Ovary (tissue), 9 donors: ENCODE measurements around the gene IQCK. TPM values are rescaled to one million over a fixed set of nuclear protein-coding genes. Genes with fewer than 3 reads are reported as not detected.

Source experiments
- DNase-seq, 5 donors: peaks; one replicate each; pipeline ENCODE4 v3.0.0-alpha.2; 2019 to 2020
- H3K27ac ChIP-seq, 2 donors: fragments of 200-600 bp; one replicate each; pipeline versions ENCODE4 v1.5.1 to v1.8.0; 2019 to 2022
- H3K27me3 ChIP-seq: fragments of 200-600 bp; one replicate; pipeline ENCODE4 v1.8.0; 2022
- H3K36me3 ChIP-seq: fragments of 200-600 bp; sonication (generic); one replicate; pipeline ENCODE4 v1.5.1; 2019
- H3K4me1 ChIP-seq: one replicate; pipeline ENCODE4 v1.8.1; 2013; ENCODE audit warnings: mild to moderate bottlenecking, moderate library complexity; ENCODE audit not compliant: insufficient read depth
- H3K4me3 ChIP-seq: fragments of 200-600 bp; sonication (generic); one replicate; pipeline ENCODE4 v1.5.1; 2017
- H3K9me3 ChIP-seq, 2 donors: fragments of 200-600 bp in 1 of 2; sonication (generic) in 1 of 2; one replicate each; pipeline versions ENCODE4 v1.5.1 to v1.8.1; 2013 to 2019; ENCODE audit warnings: mild to moderate bottlenecking in 1 of 2, moderate library complexity in 1 of 2
- EP300 ChIP-seq: sonication (generic); formaldehyde crosslinking; IDR thresholded peaks from one replicate; pipeline ENCODE4 v1.6.1; 2017; ENCODE audit warnings: antibody characterized with exemption
- POLR2A ChIP-seq: fragments of 450-650 bp; IDR thresholded peaks from one replicate; pipeline ENCODE4 v1.6.1; 2017; ENCODE audit warnings: antibody characterized with exemption, mild to moderate bottlenecking, moderate library complexity
- WGBS, 3 donors: extraction: QIAGEN DNeasy Blood & Tissue Kit in 1 of 3; methylation state at CpG; one replicate each; pipeline versions ENCODE4 v1.1.5 to v1.1.7; 2013 to 2017; 5-methylcytosine and 5-hydroxymethylcytosine counted together
- intact Hi-C, 4 donors: fragments of 100-400 bp; cut with DNase I; formaldehyde crosslinking; loops; one replicate each; pipeline versions ENCODE4 v1.11.0 to v1.15.1; 2022 to 2023
- polyA plus RNA-seq, 2 donors: library from polyadenylated mRNA; stranded (reverse); fragments of 200-250 nt in 1 of 2; fragments of 350-450 nt in 1 of 2; fragmentation: Illumina TruSeq in 1 of 2; extraction: RNeasy Lipid Tissue Mini Kit (QIAGEN cat#74804) in 1 of 2; gene quantifications; one replicate each; pipeline ENCODE4 v1.2.3, GENCODE V29; 2013 to 2014
- total RNA-seq, 7 donors: library from RNA; depleted of rRNA in 2 of 7; stranded (reverse); fragments of >200 nt in 2 of 7; fragmentation: NEBNext Ultra II Directional in 3 of 7; extraction: Animal tissue kit (Norgen Biotek cat#: 25700) in 3 of 7; gene quantifications; one replicate each; pipeline versions ENCODE4 v1.1.0 to v1.2.4, GENCODE V29; 2016 to 2023
- TF ChIP-seq, protein P1 (sequence below), 3 donors: fragments of 450-650 bp in 2 of 3; fragments of 200-600 bp in 1 of 3; IDR thresholded peaks; one replicate each; pipeline versions ENCODE4 v1.5.1 to v1.8.0; 2016 to 2022; ENCODE audit warnings: antibody characterized with exemption in 3 of 3, mild to moderate bottlenecking in 1 of 3
- donor health status: DM: no; HTN: no; CAD: no; lungs with moderate emphysema.
- donor health status: DM: no; HTN: no; CAD: no.
- donor health status: Bipolar disorder and iron deficiency.
- donor health status: DM: yes; HTN: yes; CAD: no.
- donor health status: DM: no; HTN: no; CAD: no.
- donor health status: DM: yes; HTN: yes; CAD: no.

The IQCK gene
- total and polyA plus RNA-seq, 9 donors, result 14.3 to 52.8 (median 18.0) TPM

GRCh38 chr16:19685176-19685575 lies 32.9 kb upstream of the IQCK start:
- intact Hi-C loops, result loop anchor here in 1 of 4 donors (5.0 kb wide), 1 partner anchor 38 kb away; no protein-coding TSS in a partner anchor
- WGBS, 3 donors, result 97 to 99% (median 98%) methylated on average over 4 of the region's 4 CpGs
- DNase-seq, result no peak

GRCh38 chr16:19687279-19687678 lies 30.8 kb upstream of the IQCK start:
- no peaks in the 10 kb centered on the region for H3K27me3 ChIP-seq
- H3K27ac ChIP-seq, result no peak overlapping the region
- DNase-seq, result no peak
- WGBS, 3 donors, result 80 to 82% (median 81%) methylated on average over 7 of the region's 7 CpGs
- H3K36me3 ChIP-seq, result no peaks in the 10 kb centered on the region
- peaks cover 14% of the 10 kb centered on the region for H3K4me1 ChIP-seq
- TF ChIP-seq POLR2A (no peak), EP300 (no peak)
- TF ChIP-seq, protein P1, sequence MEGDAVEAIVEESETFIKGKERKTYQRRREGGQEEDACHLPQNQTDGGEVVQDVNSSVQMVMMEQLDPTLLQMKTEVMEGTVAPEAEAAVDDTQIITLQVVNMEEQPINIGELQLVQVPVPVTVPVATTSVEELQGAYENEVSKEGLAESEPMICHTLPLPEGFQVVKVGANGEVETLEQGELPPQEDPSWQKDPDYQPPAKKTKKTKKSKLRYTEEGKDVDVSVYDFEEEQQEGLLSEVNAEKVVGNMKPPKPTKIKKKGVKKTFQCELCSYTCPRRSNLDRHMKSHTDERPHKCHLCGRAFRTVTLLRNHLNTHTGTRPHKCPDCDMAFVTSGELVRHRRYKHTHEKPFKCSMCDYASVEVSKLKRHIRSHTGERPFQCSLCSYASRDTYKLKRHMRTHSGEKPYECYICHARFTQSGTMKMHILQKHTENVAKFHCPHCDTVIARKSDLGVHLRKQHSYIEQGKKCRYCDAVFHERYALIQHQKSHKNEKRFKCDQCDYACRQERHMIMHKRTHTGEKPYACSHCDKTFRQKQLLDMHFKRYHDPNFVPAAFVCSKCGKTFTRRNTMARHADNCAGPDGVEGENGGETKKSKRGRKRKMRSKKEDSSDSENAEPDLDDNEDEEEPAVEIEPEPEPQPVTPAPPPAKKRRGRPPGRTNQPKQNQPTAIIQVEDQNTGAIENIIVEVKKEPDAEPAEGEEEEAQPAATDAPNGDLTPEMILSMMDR (IDR thresholded peaks at IDR 0.05), result no peak
- no peaks in the 10 kb centered on the region for H3K9me3 ChIP-seq
- H3K4me3 ChIP-seq, result no peak overlapping the region
- intact Hi-C loops, result loop anchor here in 1 of 4 donors (5.0 kb wide), 1 partner anchor 40 kb away; no protein-coding TSS in a partner anchor

More at GRCh38 chr16:19685176-19685575, 32.9 kb upstream of the IQCK start:
- no peak for TF ChIP-seq EP300
- TF ChIP-seq, protein P1 (IDR thresholded peaks at IDR 0.05), result no peak
- H3K4me1 ChIP-seq, result peaks cover 3% of the 10 kb centered on the region
- H3K9me3 ChIP-seq, result no peaks in the 10 kb centered on the region
- no peaks in the 10 kb centered on the region for H3K27me3 ChIP-seq
- no peak overlapping the region for H3K27ac ChIP-seq
- H3K36me3 ChIP-seq, result no peaks in the 10 kb centered on the region
- no peak overlapping the region for H3K4me3 ChIP-seq

DNA sequence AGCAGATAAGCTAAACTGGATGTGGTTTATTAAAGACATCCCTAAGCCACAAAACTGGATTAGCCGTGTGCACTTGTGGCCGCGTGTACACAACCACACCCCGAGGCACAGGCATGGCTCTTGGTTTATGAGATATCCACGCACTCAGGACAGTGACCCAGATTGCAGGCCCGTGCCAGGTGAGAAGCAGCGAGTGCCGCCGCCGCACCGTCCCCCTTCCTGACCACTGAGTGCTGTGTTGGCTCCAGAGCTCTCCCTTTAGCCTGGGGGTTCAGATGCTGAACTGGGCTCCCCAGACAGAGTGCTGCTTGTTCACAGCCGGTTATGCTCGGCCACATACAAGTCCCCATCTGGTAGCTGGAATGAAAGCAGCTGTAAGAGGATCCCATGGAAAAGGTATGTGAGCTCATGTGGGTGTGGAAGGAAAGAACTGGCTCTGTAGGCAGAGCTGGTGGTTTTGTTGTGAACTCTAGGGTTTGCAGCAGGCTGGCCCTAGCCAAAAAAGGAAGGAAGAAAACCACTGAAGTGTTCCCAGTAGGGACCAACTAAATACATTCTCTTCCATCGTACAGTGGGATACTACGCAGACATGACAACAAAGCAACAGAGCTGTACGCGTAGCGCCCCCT lies 29.6 kb upstream of the IQCK start:
- intact Hi-C loops, result loop anchor here in 1 of 4 donors (5.0 kb wide), 1 partner anchor 41 kb away; no protein-coding TSS in a partner anchor
- Histone ChIP-seq H3K4me1 (peaks cover 14% of the 10 kb centered on the region), H3K36me3 (no peaks in the 10 kb centered on the region), H3K27me3 (no peaks in the 10 kb centered on the region), H3K4me3 (no peak overlapping the region), H3K27ac (no peak overlapping the region), H3K9me3 (no peaks in the 10 kb centered on the region)
- TF ChIP-seq, protein P1 (IDR thresholded peaks at IDR 0.05), result no peak
- no peak for TF ChIP-seq POLR2A
- no peak for TF ChIP-seq EP300
- DNase-seq, result no peak
- 92% methylated on average over 18 of the region's 18 CpGs for WGBS, 3 donors

DNA sequence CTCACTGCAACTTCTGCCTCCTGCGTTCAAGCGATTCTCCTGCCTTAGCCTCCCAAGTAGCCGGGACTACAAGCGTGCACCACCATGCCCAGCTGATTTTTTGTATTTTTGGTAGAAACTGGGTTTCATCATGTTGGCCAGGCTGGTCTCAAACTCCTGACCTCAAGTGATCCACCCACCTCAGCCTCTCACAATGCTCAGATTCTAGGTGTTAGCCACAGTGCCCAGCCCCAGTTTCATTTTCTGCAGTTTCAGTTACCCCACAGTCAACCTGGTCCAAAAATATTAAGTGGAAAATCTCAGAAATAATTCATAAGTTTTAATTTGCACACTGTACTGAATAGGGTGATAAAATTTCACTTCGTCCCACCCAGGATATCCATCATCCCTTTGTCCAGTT lies 28.7 kb upstream of the IQCK start:
- TF ChIP-seq, protein P1 (IDR thresholded peaks at IDR 0.05), result no peak
- TF ChIP-seq POLR2A, result no peak
- TF ChIP-seq EP300, result no peak
- Histone ChIP-seq H3K36me3 (no peaks in the 10 kb centered on the region), H3K4me3 (no peak overlapping the region), H3K27ac (peak overlapping the region in 1 of 2 donors; percentile 50), H3K9me3 (no peaks in the 10 kb centered on the region), H3K27me3 (no peaks in the 10 kb centered on the region), H3K4me1 (peaks cover 14% of the 10 kb centered on the region)
- intact Hi-C loops, result loop anchor here in 1 of 4 donors (5.0 kb wide), 1 partner anchor 42 kb away; no protein-coding TSS in a partner anchor
- DNase-seq, result no peak
- WGBS, 3 donors, result 96 to 98% (median 96%) methylated on average over 5 of the region's 5 CpGs
